Measurements from ENCODE around the gene WAPL.
A peak's percentile ranks its signal among the peaks of the same experiment; 100 is the strongest.

The WAPL gene

DNA sequence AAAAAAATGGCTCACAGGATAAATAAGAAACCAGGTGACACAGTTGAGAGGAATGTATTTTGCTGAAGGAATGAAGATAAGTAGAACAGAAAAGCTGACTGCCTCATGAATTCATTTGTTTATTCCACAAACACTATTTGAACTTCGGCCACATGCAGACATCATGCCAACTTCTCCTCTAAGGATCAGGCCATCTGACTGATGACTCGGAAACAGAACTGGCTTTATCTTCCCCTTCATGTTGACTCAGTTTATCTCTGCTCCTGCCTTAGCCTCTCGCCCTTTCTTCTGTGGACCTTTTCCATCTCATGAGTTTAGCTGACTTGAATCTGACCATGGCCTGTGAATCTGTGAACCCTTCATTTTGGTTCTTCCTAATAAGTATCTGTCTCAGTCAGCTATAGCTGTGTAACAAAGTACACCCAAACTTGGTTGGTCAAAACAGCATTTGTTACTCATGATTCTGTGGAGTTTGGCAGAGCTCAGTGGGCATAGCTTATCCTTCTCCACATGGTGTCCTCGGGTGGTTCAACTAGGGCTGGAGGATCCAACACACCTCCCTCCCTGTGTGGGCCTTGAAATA, 111.0 kb downstream of the WAPL start:
- no peak overlapping the region for H3K27ac ChIP-seq (replicated peaks; ENCODE audit: low read length)

GRCh38 chr10:86409183-86409582, 112.4 kb downstream of the WAPL start:
- no CpG with 5 or more reads among the region's 1 CpG for WGBS, 2 donors (ENCODE audit: extremely low coverage in 2 of 2, insufficient read length in 2 of 2, insufficient replicate concordance in 1 of 2)
- H2BK12ac ChIP-seq (ENCODE audit: low read length): no peak overlapping the region

More for the DNA sequence above, 111.0 kb downstream of the WAPL start:
- no peaks in the 10 kb centered on the region for H3K9me3 ChIP-seq (replicated peaks in 1 of 2; ENCODE audit: control insufficient read depth in 2 of 2, insufficient read depth in 1 of 2, low read depth in 1 of 2, low read length in 2 of 2)
- no peak overlapping the region for H2BK15ac ChIP-seq (ENCODE audit: low read length)
- H3K4me2 ChIP-seq (ENCODE audit: insufficient read depth, low read length, poor library complexity, severe bottlenecking): no peak overlapping the region
- no peak overlapping the region for H2AK5ac ChIP-seq (ENCODE audit: low read depth, low read length)
- H3K4ac ChIP-seq (ENCODE audit: low read length): no peak overlapping the region
- H3K14ac ChIP-seq (ENCODE audit: low read length): no peak overlapping the region
- no peaks in the 10 kb centered on the region for H3K4me1 ChIP-seq (ENCODE audit: control insufficient read depth in 2 of 2, insufficient read depth in 1 of 2, low read depth in 1 of 2, low read length in 2 of 2)
- H2BK120ac ChIP-seq (ENCODE audit: low read depth, low read length): no peak overlapping the region
- H3K23ac ChIP-seq (ENCODE audit: low read depth, low read length, poor library complexity): no peak overlapping the region
- H2AFZ ChIP-seq (ENCODE audit: low read length): no peak overlapping the region
- no peaks in the 10 kb centered on the region for H3K36me3 ChIP-seq (replicated peaks in 1 of 2; ENCODE audit: control insufficient read depth in 2 of 2, insufficient read depth in 2 of 2, low read length in 2 of 2)
- DNase-seq (ENCODE audit: low spot score): no peak
- H4K91ac ChIP-seq (ENCODE audit: low read depth, low read length, poor library complexity): no peak overlapping the region
- no peak overlapping the region for H2BK5ac ChIP-seq (ENCODE audit: low read length)
- no peak overlapping the region for H3K18ac ChIP-seq (ENCODE audit: low read length)
- no peak overlapping the region for H2BK12ac ChIP-seq (ENCODE audit: low read length)
- H3K9ac ChIP-seq (ENCODE audit: low read depth, low read length, poor library complexity): no peak overlapping the region
- no peak overlapping the region for H3K4me3 ChIP-seq (ENCODE audit: low read length in 2 of 2)
- H4K8ac ChIP-seq (ENCODE audit: low read depth, low read length): no peak overlapping the region
- H3K27me3 ChIP-seq (ENCODE audit: control insufficient read depth in 3 of 3, insufficient read depth in 3 of 3, low read depth in 1 of 3, low read length in 3 of 3): no peaks in the 10 kb centered on the region
- no CpG with 5 or more reads among the region's 4 CpGs for WGBS, 2 donors (ENCODE audit: extremely low coverage in 2 of 2, insufficient read length in 2 of 2, insufficient replicate concordance in 1 of 2)
- no peaks in the 10 kb centered on the region for H3K79me1 ChIP-seq (ENCODE audit: low read depth, low read length)

GRCh38 chr10:86403183-86403797, 118.3 kb downstream of the WAPL start:
- Histone ChIP-seq H3K27me3 (ENCODE audit: control insufficient read depth in 3 of 3, insufficient read depth in 3 of 3, low read depth in 1 of 3, low read length in 3 of 3) (peaks cover 13 to 46% (median 32%) of the 10 kb centered on the region in 3 experiments), H3K27ac (replicated peaks; ENCODE audit: low read length) (no peak overlapping the region), H3K18ac (ENCODE audit: low read length) (no peak overlapping the region), H2AK5ac (ENCODE audit: low read depth, low read length) (no peak overlapping the region), H4K8ac (ENCODE audit: low read depth, low read length) (no peak overlapping the region), H3K36me3 (replicated peaks in 1 of 2; ENCODE audit: control insufficient read depth in 2 of 2, insufficient read depth in 2 of 2, low read length in 2 of 2) (no peaks in the 10 kb centered on the region), H3K14ac (ENCODE audit: low read length) (no peak overlapping the region), H3K9me3 (replicated peaks in 1 of 2; ENCODE audit: control insufficient read depth in 2 of 2, insufficient read depth in 1 of 2, low read depth in 1 of 2, low read length in 2 of 2) (peaks cover 0 to 3% of the 10 kb centered on the region in 2 donors), H3K4me3 (ENCODE audit: low read length in 2 of 2) (no peak overlapping the region), H3K4me1 (ENCODE audit: control insufficient read depth in 2 of 2, insufficient read depth in 1 of 2, low read depth in 1 of 2, low read length in 2 of 2) (peaks cover 7 to 9% of the 10 kb centered on the region in 2 donors), H2AFZ (ENCODE audit: low read length) (no peak overlapping the region), H2BK5ac (ENCODE audit: low read length) (no peak overlapping the region), H3K4me2 (ENCODE audit: insufficient read depth, low read length, poor library complexity, severe bottlenecking) (no peak overlapping the region), H2BK120ac (ENCODE audit: low read depth, low read length) (no peak overlapping the region), H2BK15ac (ENCODE audit: low read length) (no peak overlapping the region), H3K23ac (ENCODE audit: low read depth, low read length, poor library complexity) (no peak overlapping the region), H3K79me1 (ENCODE audit: low read depth, low read length) (no peaks in the 10 kb centered on the region), H2BK12ac (ENCODE audit: low read length) (no peak overlapping the region), H3K4ac (ENCODE audit: low read length) (no peak overlapping the region), H3K9ac (ENCODE audit: low read depth, low read length, poor library complexity) (no peak overlapping the region), H4K91ac (ENCODE audit: low read depth, low read length, poor library complexity) (no peak overlapping the region)
- DNase-seq (ENCODE audit: low spot score): no peak
- WGBS, 2 donors (ENCODE audit: extremely low coverage in 2 of 2, insufficient read length in 2 of 2, insufficient replicate concordance in 1 of 2): no CpG with 5 or more reads among the region's 6 CpGs

More at GRCh38 chr10:86409183-86409582, 112.4 kb downstream of the WAPL start:
- no peak overlapping the region for H3K9ac ChIP-seq (ENCODE audit: low read depth, low read length, poor library complexity)
- peaks cover 0 to 3% of the 10 kb centered on the region in 2 donors for H3K9me3 ChIP-seq (replicated peaks in 1 of 2; ENCODE audit: control insufficient read depth in 2 of 2, insufficient read depth in 1 of 2, low read depth in 1 of 2, low read length in 2 of 2)
- H2BK15ac ChIP-seq (ENCODE audit: low read length): no peak overlapping the region
- no peak overlapping the region for H3K4ac ChIP-seq (ENCODE audit: low read length)
- no peak overlapping the region for H3K23ac ChIP-seq (ENCODE audit: low read depth, low read length, poor library complexity)
- H3K4me1 ChIP-seq (ENCODE audit: control insufficient read depth in 2 of 2, insufficient read depth in 1 of 2, low read depth in 1 of 2, low read length in 2 of 2): no peaks in the 10 kb centered on the region
- no peak overlapping the region for H3K18ac ChIP-seq (ENCODE audit: low read length)
- H2BK120ac ChIP-seq (ENCODE audit: low read depth, low read length): no peak overlapping the region
- H2AK5ac ChIP-seq (ENCODE audit: low read depth, low read length): no peak overlapping the region
- no peaks in the 10 kb centered on the region for H3K27me3 ChIP-seq (ENCODE audit: control insufficient read depth in 3 of 3, insufficient read depth in 3 of 3, low read depth in 1 of 3, low read length in 3 of 3)
- no peak overlapping the region for H3K14ac ChIP-seq (ENCODE audit: low read length)
- H2BK5ac ChIP-seq (ENCODE audit: low read length): no peak overlapping the region
- H3K79me1 ChIP-seq (ENCODE audit: low read depth, low read length): no peaks in the 10 kb centered on the region
- no peak overlapping the region for H3K4me2 ChIP-seq (ENCODE audit: insufficient read depth, low read length, poor library complexity, severe bottlenecking)
- no peak overlapping the region for H3K27ac ChIP-seq (replicated peaks; ENCODE audit: low read length)
- no peak overlapping the region for H4K91ac ChIP-seq (ENCODE audit: low read depth, low read length, poor library complexity)
- no peak for DNase-seq (ENCODE audit: low spot score)
- no peak overlapping the region for H2AFZ ChIP-seq (ENCODE audit: low read length)
- H4K8ac ChIP-seq (ENCODE audit: low read depth, low read length): no peak overlapping the region
- H3K36me3 ChIP-seq (replicated peaks in 1 of 2; ENCODE audit: control insufficient read depth in 2 of 2, insufficient read depth in 2 of 2, low read length in 2 of 2): no peaks in the 10 kb centered on the region
- no peak overlapping the region for H3K4me3 ChIP-seq (ENCODE audit: low read length in 2 of 2)

GRCh38 chr10:86402283-86402941, 119.2 kb downstream of the WAPL start:
- Histone ChIP-seq H4K91ac (ENCODE audit: low read depth, low read length, poor library complexity) (no peak overlapping the region), H2BK5ac (ENCODE audit: low read length) (no peak overlapping the region), H3K4ac (ENCODE audit: low read length) (no peak overlapping the region), H2AFZ (ENCODE audit: low read length) (no peak overlapping the region), H3K4me3 (ENCODE audit: low read length in 2 of 2) (peak overlapping the region in 1 of 2 donors; percentile 1), H3K79me1 (ENCODE audit: low read depth, low read length) (no peaks in the 10 kb centered on the region), H3K9ac (ENCODE audit: low read depth, low read length, poor library complexity) (peak overlapping the region; percentile 47), H4K8ac (ENCODE audit: low read depth, low read length) (no peak overlapping the region), H2BK15ac (ENCODE audit: low read length) (no peak overlapping the region), H3K18ac (ENCODE audit: low read length) (peak overlapping the region; percentile 35), H3K4me1 (ENCODE audit: control insufficient read depth in 2 of 2, insufficient read depth in 1 of 2, low read depth in 1 of 2, low read length in 2 of 2) (peaks cover 7 to 9% of the 10 kb centered on the region in 2 donors), H3K27me3 (ENCODE audit: control insufficient read depth in 3 of 3, insufficient read depth in 3 of 3, low read depth in 1 of 3, low read length in 3 of 3) (peaks cover 13 to 52% (median 32%) of the 10 kb centered on the region in 3 experiments), H3K23ac (ENCODE audit: low read depth, low read length, poor library complexity) (peak overlapping the region; percentile 89), H3K14ac (ENCODE audit: low read length) (peak overlapping the region; percentile 58), H3K9me3 (replicated peaks in 1 of 2; ENCODE audit: control insufficient read depth in 2 of 2, insufficient read depth in 1 of 2, low read depth in 1 of 2, low read length in 2 of 2) (peaks cover 0 to 3% of the 10 kb centered on the region in 2 donors), H3K27ac (replicated peaks; ENCODE audit: low read length) (no peak overlapping the region), H3K36me3 (replicated peaks in 1 of 2; ENCODE audit: control insufficient read depth in 2 of 2, insufficient read depth in 2 of 2, low read length in 2 of 2) (no peaks in the 10 kb centered on the region), H2AK5ac (ENCODE audit: low read depth, low read length) (no peak overlapping the region), H2BK120ac (ENCODE audit: low read depth, low read length) (no peak overlapping the region), H3K4me2 (ENCODE audit: insufficient read depth, low read length, poor library complexity, severe bottlenecking) (peak overlapping the region; percentile 49), H2BK12ac (ENCODE audit: low read length) (peak overlapping the region; percentile 16)
- no peak for DNase-seq (ENCODE audit: low spot score)
- no CpG with 5 or more reads among the region's 18 CpGs for WGBS, 2 donors (ENCODE audit: extremely low coverage in 2 of 2, insufficient read length in 2 of 2, insufficient replicate concordance in 1 of 2)

Measured in neuronal stem cell (in vitro differentiated cells).